Astrocyte of the spinal cord (primary cell): ENCODE results near the gene ACSL3.

ENCODE experiments used
- DNase-seq: peaks from one replicate; pipeline ENCODE4 v3.0.0; 2011; ENCODE audit warnings: low read depth, low spot score
- H3K4me3 ChIP-seq: 2 replicates; pipeline ENCODE4 v1.5.1; 2011; ENCODE audit warnings: low read depth, mild to moderate bottlenecking, low read length, moderate library complexity
- CTCF ChIP-seq: IDR thresholded peaks from 2 replicates; pipeline ENCODE4 v1.5.1; 2012; ENCODE audit warnings: low read depth, mild to moderate bottlenecking, low read length, inconsistent platforms
- in situ Hi-C: cut with HindIII; loops from 2 replicates; pipeline ENCODE4 v1.10.0; 2017; ENCODE audit warnings: low sequenced_read_pairs

Gene ACSL3

DNA sequence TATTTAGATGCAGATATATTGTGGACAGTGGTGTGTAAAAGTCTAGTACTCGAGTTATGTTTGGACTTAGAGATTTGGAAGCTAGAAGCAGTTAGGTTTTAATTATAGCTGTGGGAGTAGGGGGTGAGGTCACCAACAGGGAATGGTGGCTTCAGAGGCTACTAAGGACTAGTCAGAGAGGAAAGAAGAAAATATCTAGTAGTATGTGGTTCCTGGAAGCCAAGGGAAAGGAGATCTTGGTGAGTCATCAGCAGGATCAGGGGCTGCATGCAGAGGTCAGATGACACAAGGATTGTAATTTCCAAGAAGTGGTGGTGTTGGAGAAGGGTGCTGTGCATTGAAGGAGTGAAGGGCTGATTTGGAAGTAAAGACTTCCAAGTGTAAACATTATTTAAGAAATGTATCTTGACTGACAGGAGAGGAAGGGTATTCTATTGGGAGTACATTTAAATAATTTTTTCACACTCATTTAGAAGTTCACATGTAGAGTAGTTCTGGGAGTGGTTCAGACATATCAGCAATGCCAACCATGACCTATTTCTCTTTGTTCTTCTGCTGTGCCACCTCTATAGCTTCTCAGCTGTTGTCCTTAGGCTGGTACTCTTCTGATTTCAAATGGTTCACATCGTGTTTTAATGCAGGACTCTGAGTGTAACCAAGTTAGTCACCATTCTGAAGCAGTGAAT lies 59.1 kb downstream of the ACSL3 start:
- H3K4me3 ChIP-seq: no peak overlapping the region
- no peak for TF ChIP-seq CTCF
- in situ Hi-C loops: no loop called here
- DNase-seq: peak; percentile 93

- no peak for DNase-seq
- in situ Hi-C loops: no loop called here
- no peak overlapping the region for H3K4me3 ChIP-seq
- TF ChIP-seq CTCF: no peak
Measured at GRCh38 chr2:222920657-222921186, 59.9 kb downstream of the ACSL3 start.

DNA sequence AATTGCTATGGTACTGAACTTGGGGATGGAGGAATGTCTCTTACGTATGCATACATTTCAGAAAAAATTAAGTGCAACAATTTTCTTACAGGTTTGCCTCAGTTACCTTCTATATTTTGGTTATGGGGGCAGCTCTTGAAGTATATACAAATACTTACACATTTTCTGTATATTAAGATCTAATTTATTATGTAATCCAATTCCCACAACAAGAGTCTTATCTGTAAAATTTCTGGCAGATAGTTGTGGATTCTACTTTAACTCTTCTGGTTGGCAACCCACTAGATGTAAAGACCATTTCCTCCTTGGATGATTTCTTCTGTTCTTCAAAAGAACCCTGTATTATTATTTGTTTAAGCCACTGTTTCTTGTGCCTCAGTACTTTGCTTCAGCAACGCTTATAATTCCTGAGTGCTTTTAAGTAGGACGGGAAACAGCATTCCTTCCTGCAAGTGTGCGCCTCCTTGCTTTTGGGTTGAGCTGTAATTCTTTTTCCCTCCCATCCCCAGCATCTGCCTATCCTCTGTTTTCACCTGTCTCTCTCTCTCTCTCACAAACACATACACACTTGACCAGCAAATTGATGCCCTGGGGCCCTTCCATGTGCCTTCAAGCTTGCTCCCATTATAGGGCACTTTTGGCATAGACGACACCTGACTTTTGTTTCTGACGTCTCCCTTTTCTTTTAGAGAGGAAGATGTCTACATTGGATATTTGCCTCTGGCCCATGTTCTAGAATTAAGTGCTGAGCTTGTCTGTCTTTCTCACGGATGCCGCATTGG lies 61.4 kb downstream of the ACSL3 start:
- in situ Hi-C loops: no loop called here
- H3K4me3 ChIP-seq: no peak overlapping the region
- TF ChIP-seq CTCF: no peak
- DNase-seq: no peak

GRCh38 chr2:222926915-222927314 lies 66.1 kb downstream of the ACSL3 start:
- H3K4me3 ChIP-seq: no peak overlapping the region
- no peak for DNase-seq
- in situ Hi-C loops: no loop called here
- TF ChIP-seq CTCF: no peak

DNA sequence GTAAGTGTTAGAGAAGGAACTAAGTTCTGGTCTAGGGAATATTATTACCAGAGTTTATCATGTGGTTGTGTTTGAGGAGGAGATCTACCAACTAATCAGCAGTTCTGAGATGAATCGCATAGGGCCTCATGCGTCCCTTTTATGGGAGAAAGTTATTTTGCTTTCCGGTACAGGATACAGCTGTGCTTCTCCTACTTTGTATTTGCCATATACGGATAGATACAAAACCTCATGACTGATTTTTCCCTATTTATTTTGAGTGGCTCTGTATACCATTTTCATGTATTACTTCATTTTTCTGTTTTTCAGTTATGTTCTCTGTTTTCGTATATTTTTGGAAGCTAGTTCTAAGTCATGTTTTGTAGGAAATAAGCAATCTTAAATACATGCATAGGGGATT lies 66.8 kb downstream of the ACSL3 start:
- H3K4me3 ChIP-seq: no peak overlapping the region
- no peak for DNase-seq
- TF ChIP-seq CTCF: no peak
- in situ Hi-C loops: no loop called here

DNA sequence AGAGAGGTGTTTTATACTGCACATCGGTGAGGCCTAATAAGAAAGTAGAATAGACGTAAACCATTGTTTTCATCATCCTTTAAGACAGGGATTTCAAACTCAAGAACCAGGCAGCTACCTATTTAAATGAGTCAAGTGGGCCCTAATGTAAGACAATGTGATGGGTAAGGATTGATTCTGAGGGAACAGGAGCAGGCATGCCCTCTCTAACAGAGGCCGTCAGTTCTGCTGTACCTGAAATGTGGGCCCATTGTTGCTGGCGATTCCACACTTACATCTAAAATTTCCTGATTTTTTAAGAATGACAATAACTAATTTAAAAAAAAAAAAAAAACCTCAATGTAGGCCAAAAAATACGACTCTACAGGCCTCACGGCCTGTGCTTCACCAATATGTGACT lies 67.5 kb downstream of the ACSL3 start:
- in situ Hi-C loops: no loop called here

More for the DNA sequence above, 67.5 kb downstream of the ACSL3 start:
- no peak overlapping the region for H3K4me3 ChIP-seq
- DNase-seq: no peak
- TF ChIP-seq CTCF: no peak
